Loucy (cell line): ENCODE results near the gene VSTM2B.

ENCODE experiments used
- CTCF ChIP-seq: fragments of 200-600 bp; sonication (generic); conservative IDR thresholded peaks from 2 replicates; pipeline ENCODE4 v1.5.1; 2014; ENCODE audit warnings: mild to moderate bottlenecking, antibody characterized with exemption, low read length
- EZH2phosphoT487 ChIP-seq: fragments of 200-600 bp; IDR thresholded peaks from 2 replicates; pipeline ENCODE4 v1.6.1; 2018; ENCODE audit warnings: antibody characterized with exemption, mild to moderate bottlenecking, moderate library complexity, borderline replicate concordance

- TF ChIP-seq CTCF (no peak), EZH2phosphoT487 (no peak)
Measured at GRCh38 chr19:29485293-29485692, 40.5 kb upstream of the VSTM2B start.
